ENCODE data around the gene RAB11FIP4. TPM values are rescaled to one million over a fixed set of nuclear protein-coding genes. Genes with fewer than 3 reads are reported as not detected.

Gene RAB11FIP4
- total and polyA plus RNA-seq, 7 experiments from 2014 or later: 16.1 to 82.4 (median 55.1) TPM

DNA sequence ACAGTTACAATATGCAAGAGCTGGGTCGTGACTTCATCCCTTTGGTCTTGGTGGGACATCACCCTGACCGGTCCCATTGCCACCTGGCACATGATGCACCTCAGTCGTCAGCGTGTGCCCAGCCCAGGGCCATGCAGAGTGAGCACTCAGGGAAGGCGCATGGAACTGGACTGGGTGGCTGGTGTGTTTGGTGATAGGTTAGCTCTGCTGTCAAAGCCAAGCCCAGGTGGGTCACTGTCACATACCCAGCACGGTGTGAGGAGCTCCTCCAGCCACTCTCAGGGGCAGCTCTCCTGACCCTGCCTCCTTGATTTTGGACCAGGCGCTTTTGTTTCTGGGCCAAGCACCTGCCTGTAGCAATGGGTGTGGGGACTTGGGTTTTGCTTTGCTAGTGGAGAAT is 180.9 kb downstream of the RAB11FIP4 start:
- Histone ChIP-seq H3K36me3 (ENCODE audit: control insufficient read depth in 2 of 3, insufficient read depth in 3 of 3, low read length in 3 of 3) (no peaks in the 10 kb centered on the region), H3K27me3 (ENCODE audit: control insufficient read depth in 2 of 2, insufficient read depth in 2 of 2, low read length in 2 of 2) (no peaks in the 10 kb centered on the region), H3K27ac (ENCODE audit: low read depth, low read length) (no peak overlapping the region), H3K4me3 (ENCODE audit: low read length) (no peak overlapping the region), H3K4me1 (ENCODE audit: control insufficient read depth in 2 of 2, insufficient read depth in 2 of 2, low read length in 2 of 2) (no peaks in the 10 kb centered on the region), H3K9me3 (ENCODE audit: control insufficient read depth in 2 of 3, low read length in 3 of 3) (no peaks in the 10 kb centered on the region)
- DNase-seq (no peak), ATAC-seq (no peak)
- Mint-ChIP-seq H3K4me3 (no peak overlapping the region), H3K27ac (no peak overlapping the region), H3K36me3 (no peaks in the 10 kb centered on the region), H3K9me3 (no peaks in the 10 kb centered on the region), H3K27me3 (no peaks in the 10 kb centered on the region), H3K4me1 (peaks cover 0 to 2% (median 0%) of the 10 kb centered on the region in 7 donors)
- ChIA-PET CTCF (no interaction called here), POLR2A (no interaction called here)
- intact Hi-C loops (cut with micrococcal nuclease): no loop called here

GRCh38 chr17:31573047-31573446 is 181.6 kb downstream of the RAB11FIP4 start:
- intact Hi-C loops (cut with micrococcal nuclease): no loop called here
- no peak for ATAC-seq
- CTCF ChIA-PET: no interaction called here

DNA sequence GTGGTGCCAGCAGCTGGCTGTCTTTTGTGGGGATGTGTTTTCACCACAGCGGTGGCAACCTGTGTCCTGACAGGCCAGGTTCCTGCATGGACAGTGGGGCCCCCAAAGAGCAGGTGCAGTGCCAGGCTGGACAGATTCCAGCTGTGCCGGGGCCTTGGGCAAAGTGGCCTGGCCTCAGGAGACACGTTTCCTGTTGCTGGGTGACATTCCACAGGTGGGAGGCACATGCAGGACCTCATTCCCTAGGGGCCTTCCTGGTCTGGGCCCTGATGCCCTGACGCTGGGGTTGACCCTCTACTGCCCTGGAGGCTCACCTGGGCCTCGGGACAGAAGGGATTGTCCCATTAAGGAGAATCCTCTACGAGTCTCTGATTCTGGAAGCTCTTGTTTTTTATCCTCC is 182.4 kb downstream of the RAB11FIP4 start:
- intact Hi-C loops (cut with micrococcal nuclease): no loop called here
- Mint-ChIP-seq H3K4me3 (no peak overlapping the region), H3K27me3 (no peaks in the 10 kb centered on the region), H3K27ac (no peak overlapping the region), H3K36me3 (no peaks in the 10 kb centered on the region), H3K4me1 (peaks cover 0 to 4% (median 0%) of the 10 kb centered on the region in 7 donors), H3K9me3 (no peaks in the 10 kb centered on the region)
- Histone ChIP-seq H3K9me3 (ENCODE audit: control insufficient read depth in 2 of 3, low read length in 3 of 3) (no peaks in the 10 kb centered on the region), H3K4me3 (ENCODE audit: low read length) (no peak overlapping the region), H3K36me3 (ENCODE audit: control insufficient read depth in 2 of 3, insufficient read depth in 3 of 3, low read length in 3 of 3) (no peaks in the 10 kb centered on the region), H3K27me3 (ENCODE audit: control insufficient read depth in 2 of 2, insufficient read depth in 2 of 2, low read length in 2 of 2) (no peaks in the 10 kb centered on the region), H3K4me1 (ENCODE audit: control insufficient read depth in 2 of 2, insufficient read depth in 2 of 2, low read length in 2 of 2) (no peaks in the 10 kb centered on the region), H3K27ac (ENCODE audit: low read depth, low read length) (no peak overlapping the region)
- POLR2A ChIA-PET: no interaction called here
- ATAC-seq (no peak), DNase-seq (no peak)
- CTCF ChIA-PET: no interaction called here

More at GRCh38 chr17:31573047-31573446, 181.6 kb downstream of the RAB11FIP4 start:
- Mint-ChIP-seq H3K9me3 (no peaks in the 10 kb centered on the region), H3K27ac (no peak overlapping the region), H3K4me1 (peaks cover 0 to 4% (median 0%) of the 10 kb centered on the region in 7 donors), H3K36me3 (no peaks in the 10 kb centered on the region), H3K27me3 (no peaks in the 10 kb centered on the region), H3K4me3 (no peak overlapping the region)
- Histone ChIP-seq H3K4me3 (ENCODE audit: low read length) (no peak overlapping the region), H3K4me1 (ENCODE audit: control insufficient read depth in 2 of 2, insufficient read depth in 2 of 2, low read length in 2 of 2) (no peaks in the 10 kb centered on the region), H3K36me3 (ENCODE audit: control insufficient read depth in 2 of 3, insufficient read depth in 3 of 3, low read length in 3 of 3) (no peaks in the 10 kb centered on the region), H3K9me3 (ENCODE audit: control insufficient read depth in 2 of 3, low read length in 3 of 3) (no peaks in the 10 kb centered on the region), H3K27ac (ENCODE audit: low read depth, low read length) (no peak overlapping the region), H3K27me3 (ENCODE audit: control insufficient read depth in 2 of 2, insufficient read depth in 2 of 2, low read length in 2 of 2) (no peaks in the 10 kb centered on the region)
- DNase-seq: no peak
- POLR2A ChIA-PET: interaction anchor here (0.7 kb wide), 1 partner anchor 64 kb away, joined by 3 read pairs; no protein-coding TSS in a partner anchor

DNA sequence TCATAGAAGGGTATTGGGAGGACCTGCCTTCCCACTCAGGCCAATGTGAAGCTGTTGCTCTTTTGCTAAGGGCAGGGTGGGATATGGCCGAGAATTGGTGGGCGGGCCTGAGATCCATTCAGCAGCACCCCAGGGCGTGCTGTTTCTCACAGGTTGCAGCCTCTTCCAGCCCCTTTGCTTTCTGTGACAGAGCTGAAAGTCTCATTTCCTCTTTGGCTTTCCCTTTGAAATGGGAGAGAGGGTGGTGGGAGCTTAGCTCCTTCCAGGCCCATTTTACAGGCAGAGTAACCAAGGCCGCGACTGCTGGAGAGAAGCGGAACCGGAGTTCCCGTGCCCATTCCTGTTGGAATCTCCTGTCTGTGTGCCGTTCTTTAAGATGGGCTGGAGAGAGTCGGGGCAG is 183.0 kb downstream of the RAB11FIP4 start:
- Histone ChIP-seq H3K27me3 (ENCODE audit: control insufficient read depth in 2 of 2, insufficient read depth in 2 of 2, low read length in 2 of 2) (no peaks in the 10 kb centered on the region), H3K36me3 (ENCODE audit: control insufficient read depth in 2 of 3, insufficient read depth in 3 of 3, low read length in 3 of 3) (no peaks in the 10 kb centered on the region), H3K4me1 (ENCODE audit: control insufficient read depth in 2 of 2, insufficient read depth in 2 of 2, low read length in 2 of 2) (no peaks in the 10 kb centered on the region), H3K4me3 (ENCODE audit: low read length) (no peak overlapping the region), H3K27ac (ENCODE audit: low read depth, low read length) (no peak overlapping the region), H3K9me3 (ENCODE audit: control insufficient read depth in 2 of 3, low read length in 3 of 3) (no peaks in the 10 kb centered on the region)
- no peak overlapping the region for H3K27ac Mint-ChIP-seq
- no peaks in the 10 kb centered on the region for H3K9me3 Mint-ChIP-seq
- ATAC-seq: no peak
- intact Hi-C loops (cut with micrococcal nuclease): no loop called here
- no peaks in the 10 kb centered on the region for H3K27me3 Mint-ChIP-seq
- DNase-seq: no peak
- no peaks in the 10 kb centered on the region for H3K36me3 Mint-ChIP-seq
- ChIA-PET POLR2A (no interaction called here), CTCF (no interaction called here)
- no peak overlapping the region for H3K4me3 Mint-ChIP-seq
- H3K4me1 Mint-ChIP-seq: peaks cover 0 to 4% (median 0%) of the 10 kb centered on the region in 7 donors

DNA sequence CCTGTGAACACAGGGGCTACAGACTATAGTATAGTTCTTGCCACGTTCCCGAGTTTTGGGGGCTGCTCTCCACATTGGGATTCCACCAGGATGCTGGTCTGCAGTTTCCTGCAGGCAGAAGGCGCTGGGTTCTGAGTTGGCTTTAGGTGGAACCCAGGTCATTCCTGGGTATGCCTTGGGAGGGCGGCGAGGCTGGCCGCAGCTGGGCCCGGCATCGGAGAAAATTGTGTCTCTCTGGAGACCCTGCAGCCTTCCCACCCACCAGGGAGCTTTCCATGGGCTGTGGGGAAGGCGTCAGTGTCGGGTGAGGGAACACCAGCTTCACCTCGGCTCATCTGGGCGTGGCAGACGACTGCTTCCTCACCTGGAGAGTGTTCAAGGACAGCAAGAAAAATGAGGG is 183.6 kb downstream of the RAB11FIP4 start:
- Histone ChIP-seq H3K4me1 (ENCODE audit: control insufficient read depth in 2 of 2, insufficient read depth in 2 of 2, low read length in 2 of 2) (no peaks in the 10 kb centered on the region), H3K27ac (ENCODE audit: low read depth, low read length) (no peak overlapping the region), H3K9me3 (ENCODE audit: control insufficient read depth in 2 of 3, low read length in 3 of 3) (no peaks in the 10 kb centered on the region), H3K27me3 (ENCODE audit: control insufficient read depth in 2 of 2, insufficient read depth in 2 of 2, low read length in 2 of 2) (no peaks in the 10 kb centered on the region), H3K4me3 (ENCODE audit: low read length) (no peak overlapping the region), H3K36me3 (ENCODE audit: control insufficient read depth in 2 of 3, insufficient read depth in 3 of 3, low read length in 3 of 3) (no peaks in the 10 kb centered on the region)
- Mint-ChIP-seq H3K27me3 (no peaks in the 10 kb centered on the region), H3K4me1 (peaks cover 0 to 4% (median 0%) of the 10 kb centered on the region in 7 donors), H3K9me3 (no peaks in the 10 kb centered on the region), H3K36me3 (no peaks in the 10 kb centered on the region), H3K27ac (no peak overlapping the region), H3K4me3 (no peak overlapping the region)
- CTCF ChIA-PET: no interaction called here
- intact Hi-C loops (cut with micrococcal nuclease): no loop called here
- DNase-seq: no peak
- POLR2A ChIA-PET: no interaction called here
- ATAC-seq: no peak

DNA sequence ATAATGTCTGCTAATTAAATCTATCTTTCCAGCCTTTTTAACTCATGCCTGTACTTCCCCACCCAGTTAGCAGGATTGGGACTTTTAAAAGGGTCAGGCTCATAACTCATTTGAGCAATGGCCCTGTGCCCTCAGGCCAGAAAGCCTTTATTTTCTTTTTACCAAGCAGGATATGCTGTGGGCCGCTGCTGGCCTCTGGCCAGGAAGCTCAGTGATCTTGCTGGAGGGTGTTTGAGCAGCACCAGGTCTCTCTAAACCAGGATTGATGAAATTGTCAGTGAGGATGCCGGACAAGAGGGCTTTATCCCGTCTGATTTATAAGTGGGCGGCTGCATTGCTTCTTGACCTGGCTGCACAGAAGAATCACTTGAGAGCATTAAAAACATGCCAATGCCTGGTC is 187.8 kb downstream of the RAB11FIP4 start:
- Histone ChIP-seq H3K9me3 (ENCODE audit: control insufficient read depth in 2 of 3, low read length in 3 of 3) (no peaks in the 10 kb centered on the region), H3K4me3 (ENCODE audit: low read length) (no peak overlapping the region), H3K36me3 (ENCODE audit: control insufficient read depth in 2 of 3, insufficient read depth in 3 of 3, low read length in 3 of 3) (no peaks in the 10 kb centered on the region), H3K27ac (ENCODE audit: low read depth, low read length) (no peak overlapping the region), H3K27me3 (ENCODE audit: control insufficient read depth in 2 of 2, insufficient read depth in 2 of 2, low read length in 2 of 2) (no peaks in the 10 kb centered on the region), H3K4me1 (ENCODE audit: control insufficient read depth in 2 of 2, insufficient read depth in 2 of 2, low read length in 2 of 2) (no peaks in the 10 kb centered on the region)
- H3K27ac Mint-ChIP-seq: no peak overlapping the region
- no peaks in the 10 kb centered on the region for H3K36me3 Mint-ChIP-seq
- H3K27me3 Mint-ChIP-seq: no peaks in the 10 kb centered on the region
- no peak for DNase-seq
- CTCF ChIA-PET: no interaction called here
- intact Hi-C loops (cut with micrococcal nuclease): no loop called here
- no peak for ATAC-seq
- POLR2A ChIA-PET: no interaction called here
- H3K4me1 Mint-ChIP-seq: peaks cover 0 to 9% (median 0%) of the 10 kb centered on the region in 7 donors
- H3K4me3 Mint-ChIP-seq: no peak overlapping the region
- H3K9me3 Mint-ChIP-seq: no peaks in the 10 kb centered on the region

DNA sequence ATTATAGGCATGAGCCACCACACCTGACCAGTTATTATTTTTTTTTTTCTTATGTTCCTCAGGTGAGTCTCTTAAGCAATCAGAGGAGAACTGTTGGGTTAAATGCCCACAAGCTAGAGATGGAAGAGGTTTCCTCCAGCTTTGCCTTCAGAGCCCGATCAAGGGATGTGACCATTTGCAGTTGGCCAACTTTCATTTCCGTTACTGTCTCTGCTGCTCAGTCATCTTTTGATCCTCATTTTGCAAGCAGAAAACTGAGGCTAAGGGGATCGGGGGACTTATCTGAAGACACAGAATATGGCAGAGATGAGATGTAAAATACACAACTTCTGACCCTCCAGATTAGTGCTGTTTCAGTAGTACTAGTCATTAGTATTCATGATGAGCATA is 188.8 kb downstream of the RAB11FIP4 start:
- Histone ChIP-seq H3K4me1 (ENCODE audit: control insufficient read depth in 2 of 2, insufficient read depth in 2 of 2, low read length in 2 of 2) (no peaks in the 10 kb centered on the region), H3K27me3 (ENCODE audit: control insufficient read depth in 2 of 2, insufficient read depth in 2 of 2, low read length in 2 of 2) (no peaks in the 10 kb centered on the region), H3K9me3 (ENCODE audit: control insufficient read depth in 2 of 3, low read length in 3 of 3) (no peaks in the 10 kb centered on the region), H3K27ac (ENCODE audit: low read depth, low read length) (no peak overlapping the region), H3K36me3 (ENCODE audit: control insufficient read depth in 2 of 3, insufficient read depth in 3 of 3, low read length in 3 of 3) (no peaks in the 10 kb centered on the region), H3K4me3 (ENCODE audit: low read length) (no peak overlapping the region)
- H3K36me3 Mint-ChIP-seq: no peaks in the 10 kb centered on the region
- no peaks in the 10 kb centered on the region for H3K27me3 Mint-ChIP-seq
- CTCF ChIA-PET: no interaction called here
- no peaks in the 10 kb centered on the region for H3K9me3 Mint-ChIP-seq
- ATAC-seq (peak; percentile 35), DNase-seq (no peak)
- intact Hi-C loops (cut with micrococcal nuclease): no loop called here
- H3K4me1 Mint-ChIP-seq: peaks cover 0 to 10% (median 0%) of the 10 kb centered on the region in 7 donors
- POLR2A ChIA-PET: no interaction called here
- no peak overlapping the region for H3K4me3 Mint-ChIP-seq
- no peak overlapping the region for H3K27ac Mint-ChIP-seq
